Endothelial cell (in vitro differentiated cells): ENCODE measurements around the gene FOXL3. TPM values are rescaled to one million over a fixed set of nuclear protein-coding genes. Genes with fewer than 3 reads are reported as not detected.

Source experiments
- DNase-seq: peaks from one replicate; pipeline ENCODE4 v3.0.0; 2021; ENCODE audit warnings: low spot score
- H3K27ac Mint-ChIP-seq: one replicate; pipeline ENCODE4 v1.8.0; 2021; ENCODE audit warnings: mixed read lengths, inconsistent platforms; ENCODE audit not compliant: unreplicated experiment
- H3K27me3 Mint-ChIP-seq: one replicate; pipeline ENCODE4 v1.8.0; 2021; ENCODE audit warnings: mild to moderate bottlenecking, moderate library complexity, mixed read lengths, inconsistent platforms; ENCODE audit not compliant: unreplicated experiment
- H3K36me3 Mint-ChIP-seq: one replicate; pipeline ENCODE4 v1.8.0; 2021; ENCODE audit warnings: mild to moderate bottlenecking, low read depth, mixed read lengths, inconsistent platforms; ENCODE audit not compliant: unreplicated experiment
- H3K4me1 Mint-ChIP-seq: one replicate; pipeline ENCODE4 v1.8.0; 2021; ENCODE audit warnings: mild to moderate bottlenecking, mixed read lengths, inconsistent platforms; ENCODE audit not compliant: unreplicated experiment
- H3K4me3 Mint-ChIP-seq: one replicate; pipeline ENCODE4 v1.8.0; 2021; ENCODE audit warnings: mild to moderate bottlenecking, mixed read lengths, inconsistent platforms; ENCODE audit not compliant: unreplicated experiment
- H3K9me3 Mint-ChIP-seq: one replicate; pipeline ENCODE4 v1.8.0; 2021; ENCODE audit warnings: mixed read lengths, inconsistent platforms; ENCODE audit not compliant: unreplicated experiment
- total RNA-seq: library from RNA; stranded (reverse); fragmentation: NEBNext Ultra II Directional; extraction: Animal tissue kit (Norgen Biotek cat#: 25700); gene quantifications from one replicate; pipeline ENCODE4 v1.2.1, GENCODE V29; 2021; ENCODE audit not compliant: unreplicated experiment
- TF ChIP-seq, protein P1 (sequence below): fragments of 200-600 bp; sonication (generic); IDR thresholded peaks from one replicate; pipeline ENCODE4 v1.5.0; 2021; ENCODE audit warnings: antibody characterized with exemption; ENCODE audit not compliant: unreplicated experiment

Gene FOXL3
- total RNA-seq, 1 donor from 2014 or later = not detected

GRCh38 chr7:288671-289101 is 1.3 kb upstream of the FOXL3 start:
- Mint-ChIP-seq H3K36me3 (peaks cover 3% of the 10 kb centered on the region), H3K4me3 (peak overlapping the region; percentile 42), H3K4me1 (no peaks in the 10 kb centered on the region), H3K27me3 (peaks cover 7% of the 10 kb centered on the region), H3K27ac (no peak overlapping the region), H3K9me3 (peaks cover 8% of the 10 kb centered on the region)
- no peak for DNase-seq
- TF ChIP-seq, protein P1, sequence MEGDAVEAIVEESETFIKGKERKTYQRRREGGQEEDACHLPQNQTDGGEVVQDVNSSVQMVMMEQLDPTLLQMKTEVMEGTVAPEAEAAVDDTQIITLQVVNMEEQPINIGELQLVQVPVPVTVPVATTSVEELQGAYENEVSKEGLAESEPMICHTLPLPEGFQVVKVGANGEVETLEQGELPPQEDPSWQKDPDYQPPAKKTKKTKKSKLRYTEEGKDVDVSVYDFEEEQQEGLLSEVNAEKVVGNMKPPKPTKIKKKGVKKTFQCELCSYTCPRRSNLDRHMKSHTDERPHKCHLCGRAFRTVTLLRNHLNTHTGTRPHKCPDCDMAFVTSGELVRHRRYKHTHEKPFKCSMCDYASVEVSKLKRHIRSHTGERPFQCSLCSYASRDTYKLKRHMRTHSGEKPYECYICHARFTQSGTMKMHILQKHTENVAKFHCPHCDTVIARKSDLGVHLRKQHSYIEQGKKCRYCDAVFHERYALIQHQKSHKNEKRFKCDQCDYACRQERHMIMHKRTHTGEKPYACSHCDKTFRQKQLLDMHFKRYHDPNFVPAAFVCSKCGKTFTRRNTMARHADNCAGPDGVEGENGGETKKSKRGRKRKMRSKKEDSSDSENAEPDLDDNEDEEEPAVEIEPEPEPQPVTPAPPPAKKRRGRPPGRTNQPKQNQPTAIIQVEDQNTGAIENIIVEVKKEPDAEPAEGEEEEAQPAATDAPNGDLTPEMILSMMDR = no peak

- Mint-ChIP-seq H3K4me3 (peak overlapping the region; percentile 42), H3K36me3 (peaks cover 3% of the 10 kb centered on the region), H3K27me3 (peaks cover 7% of the 10 kb centered on the region), H3K27ac (no peak overlapping the region), H3K4me1 (no peaks in the 10 kb centered on the region), H3K9me3 (peaks cover 8% of the 10 kb centered on the region)
- DNase-seq = no peak
- TF ChIP-seq, protein P1 = no peak
Measured at GRCh38 chr7:289209-289755, 688 bp upstream of the FOXL3 start.

- TF ChIP-seq, protein P1 = no peak
- H3K27me3 Mint-ChIP-seq = peaks cover 7% of the 10 kb centered on the region
- peaks cover 8% of the 10 kb centered on the region for H3K9me3 Mint-ChIP-seq
- H3K36me3 Mint-ChIP-seq = peaks cover 3% of the 10 kb centered on the region
- H3K27ac Mint-ChIP-seq = no peak overlapping the region
- H3K4me1 Mint-ChIP-seq = no peaks in the 10 kb centered on the region
- no peak for DNase-seq
- H3K4me3 Mint-ChIP-seq = no peak overlapping the region
Measured at GRCh38 chr7:290554-291372, 793 bp downstream of the FOXL3 start.

DNA sequence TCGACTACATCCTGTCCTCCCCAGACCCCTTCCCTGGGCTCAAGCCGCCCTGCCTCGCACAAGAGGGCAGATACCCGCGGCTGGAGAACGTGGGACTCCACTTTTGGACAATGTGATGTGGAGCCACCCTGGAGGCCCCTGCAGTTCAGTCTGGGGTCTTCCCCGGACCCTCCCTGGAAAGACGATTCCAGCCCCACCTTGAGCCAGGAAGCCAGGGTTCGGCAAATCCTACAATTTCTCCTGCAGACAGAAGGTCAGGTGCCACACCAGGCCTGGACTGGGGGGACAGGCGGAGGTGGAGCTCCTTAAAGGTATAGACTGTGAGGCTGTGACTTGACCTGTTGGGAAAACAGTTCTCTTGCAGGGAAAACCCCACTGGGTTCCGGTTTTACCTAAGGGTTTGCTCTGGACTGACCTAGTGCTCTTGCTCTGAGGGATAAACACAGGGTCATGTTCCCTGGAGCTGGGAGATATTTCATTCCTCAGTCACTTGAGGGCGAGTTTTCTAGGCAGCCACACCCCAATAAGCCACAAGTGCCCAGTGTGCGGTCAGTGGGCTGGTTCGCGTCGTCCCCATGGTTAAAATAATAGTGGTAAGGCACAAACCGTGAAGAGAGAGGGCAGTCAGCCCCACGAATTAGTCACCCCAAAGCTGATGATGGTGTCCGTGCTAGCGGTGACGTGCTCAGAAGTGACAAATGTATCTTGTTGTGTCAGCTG is 1.6 kb downstream of the FOXL3 start:
- peaks cover 7% of the 10 kb centered on the region for H3K27me3 Mint-ChIP-seq
- no peak overlapping the region for H3K4me3 Mint-ChIP-seq
- TF ChIP-seq, protein P1 = no peak
- peaks cover 8% of the 10 kb centered on the region for H3K9me3 Mint-ChIP-seq
- DNase-seq = no peak
- H3K4me1 Mint-ChIP-seq = no peaks in the 10 kb centered on the region
- H3K36me3 Mint-ChIP-seq = peaks cover 3% of the 10 kb centered on the region
- H3K27ac Mint-ChIP-seq = no peak overlapping the region
